Activated CD8-positive, alpha-beta memory T cell treated with anti-CD3 and anti-CD28 coated beads, Interleukin-2, amount 10 ng/mL, durations not matched to agents 7 days and 5 days (primary cell): ENCODE data around the gene ALPL. TPM values are rescaled to one million over a fixed set of nuclear protein-coding genes. Genes with fewer than 3 reads are reported as not detected.
"Not testable (repeated sequence)": the region's sequence is repeated elsewhere in the genome, so short reads cannot be mapped to it uniquely, and the experiment has no call there.

Source experiments
- ATAC-seq: fragments of 150-1000 bp; cut with Tn5 transposase; one replicate; pipeline ENCODE4 v1.10.0; 2021; ENCODE audit warnings: moderate library complexity
- CTCF ChIA-PET: fragments of 350-600 bp; sonication (Branson Sonifier 250); formaldehyde crosslinking; loops from one replicate; lab custom pipeline; 2021; ENCODE audit warnings: antibody characterized with exemption; lab: Charles Lee
- DNase-seq: peaks from one replicate; pipeline ENCODE4 v3.0.0-alpha.2; 2020
- H3K27ac Mint-ChIP-seq: one replicate; pipeline ENCODE4 v1.8.0; 2021; ENCODE audit warnings: mild to moderate bottlenecking, mixed read lengths
- H3K27me3 Mint-ChIP-seq: one replicate; pipeline ENCODE4 v1.8.0; 2021; ENCODE audit warnings: mixed read lengths
- H3K36me3 Mint-ChIP-seq: one replicate; pipeline ENCODE4 v1.8.0; 2021; ENCODE audit warnings: mild to moderate bottlenecking, mixed read lengths
- H3K4me1 Mint-ChIP-seq: one replicate; pipeline ENCODE4 v1.8.0; 2021; ENCODE audit warnings: mixed read lengths
- H3K4me3 Mint-ChIP-seq: one replicate; pipeline ENCODE4 v1.8.0; 2021; ENCODE audit warnings: mild to moderate bottlenecking, moderate library complexity, mixed read lengths
- H3K9me3 Mint-ChIP-seq: one replicate; pipeline ENCODE4 v1.8.0; 2022; ENCODE audit warnings: low read depth, mixed read lengths
- total RNA-seq, 2 experiments: library from RNA; stranded (reverse); gene quantifications; one replicate each; pipeline ENCODE4 v1.2.3, GENCODE V29; 2021

The ALPL gene
- total RNA-seq, 2 experiments from 2014 or later: not detected

DNA sequence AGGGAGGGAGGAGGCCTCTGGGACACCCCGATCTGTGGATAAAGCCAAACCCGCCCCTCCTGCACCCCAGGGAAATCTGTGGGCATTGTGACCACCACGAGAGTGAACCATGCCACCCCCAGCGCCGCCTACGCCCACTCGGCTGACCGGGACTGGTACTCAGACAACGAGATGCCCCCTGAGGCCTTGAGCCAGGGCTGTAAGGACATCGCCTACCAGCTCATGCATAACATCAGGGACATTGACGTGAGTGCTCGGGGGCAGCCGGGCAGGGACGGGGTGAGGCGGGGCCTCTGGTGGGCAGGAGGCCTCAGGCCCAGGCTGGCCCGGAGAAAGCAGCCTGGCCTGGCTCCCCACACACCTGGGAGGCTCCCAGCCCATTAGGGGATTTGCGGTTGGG is 54.7 kb downstream of the ALPL start:
- no peaks in the 10 kb centered on the region for H3K9me3 Mint-ChIP-seq
- H3K36me3 Mint-ChIP-seq: no peaks in the 10 kb centered on the region
- H3K27ac Mint-ChIP-seq: no peak overlapping the region
- DNase-seq (no peak), ATAC-seq (no peak)
- H3K27me3 Mint-ChIP-seq: peaks cover 2% of the 10 kb centered on the region
- H3K4me1 Mint-ChIP-seq: no peaks in the 10 kb centered on the region
- H3K4me3 Mint-ChIP-seq: no peak overlapping the region
- CTCF ChIA-PET: no interaction called here

DNA sequence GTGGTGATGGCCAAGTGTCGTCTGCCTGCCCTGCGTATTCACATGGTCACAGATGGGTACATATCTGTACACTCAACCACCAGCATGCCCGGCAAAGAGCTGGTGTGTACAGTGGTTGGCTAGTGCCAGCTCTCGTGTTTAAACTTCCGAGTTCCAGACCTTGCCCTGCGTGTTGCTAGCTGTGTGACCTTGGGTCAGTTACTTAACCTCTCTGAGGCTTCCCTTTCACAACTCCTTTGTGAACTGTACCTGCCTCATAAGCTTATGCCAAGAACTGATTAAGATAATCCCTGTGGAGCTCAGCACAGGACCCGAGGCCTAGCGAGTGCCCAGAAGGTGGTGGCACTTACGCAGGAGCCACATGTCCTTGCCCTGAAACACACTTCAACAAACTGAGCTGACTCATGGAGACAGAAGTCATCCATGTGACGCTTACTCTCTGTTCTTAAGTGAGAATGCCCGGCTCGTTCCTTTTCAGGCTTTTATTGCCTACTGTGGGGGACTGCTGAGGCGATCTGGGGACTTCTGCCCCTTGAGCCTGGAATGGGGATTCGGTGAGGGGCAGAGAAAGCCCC is 55.4 kb downstream of the ALPL start:
- Mint-ChIP-seq H3K27me3 (peaks cover 1% of the 10 kb centered on the region), H3K27ac (no peak overlapping the region), H3K4me3 (no peak overlapping the region), H3K36me3 (no peaks in the 10 kb centered on the region), H3K4me1 (no peaks in the 10 kb centered on the region), H3K9me3 (no peaks in the 10 kb centered on the region)
- CTCF ChIA-PET: no interaction called here
- ATAC-seq (no peak), DNase-seq (no peak)

DNA sequence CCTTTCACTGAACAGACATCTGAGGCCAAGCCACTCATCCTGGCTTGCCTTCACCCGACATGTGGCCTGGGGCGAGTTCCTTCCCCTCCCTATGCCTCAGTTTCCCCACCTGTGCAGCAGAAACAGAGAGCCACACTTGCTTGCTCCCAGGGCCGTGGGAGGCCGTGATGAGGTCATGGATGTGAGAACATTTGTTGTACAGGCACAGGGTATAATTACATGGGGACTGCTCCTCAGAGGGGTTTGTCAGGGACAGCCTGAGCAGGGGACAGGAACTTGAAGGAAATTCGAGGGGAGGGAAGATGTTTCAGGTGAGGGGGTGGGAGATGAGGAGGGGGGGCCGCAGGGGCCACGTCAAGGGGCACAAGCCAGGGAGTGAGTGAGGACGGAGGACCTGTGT is 56.1 kb downstream of the ALPL start:
- H3K27me3 Mint-ChIP-seq: no peaks in the 10 kb centered on the region
- H3K4me3 Mint-ChIP-seq: no peak overlapping the region
- H3K9me3 Mint-ChIP-seq: no peaks in the 10 kb centered on the region
- H3K4me1 Mint-ChIP-seq: no peaks in the 10 kb centered on the region
- H3K36me3 Mint-ChIP-seq: no peaks in the 10 kb centered on the region
- no peak for ATAC-seq
- CTCF ChIA-PET: no interaction called here
- no peak for DNase-seq
- no peak overlapping the region for H3K27ac Mint-ChIP-seq

DNA sequence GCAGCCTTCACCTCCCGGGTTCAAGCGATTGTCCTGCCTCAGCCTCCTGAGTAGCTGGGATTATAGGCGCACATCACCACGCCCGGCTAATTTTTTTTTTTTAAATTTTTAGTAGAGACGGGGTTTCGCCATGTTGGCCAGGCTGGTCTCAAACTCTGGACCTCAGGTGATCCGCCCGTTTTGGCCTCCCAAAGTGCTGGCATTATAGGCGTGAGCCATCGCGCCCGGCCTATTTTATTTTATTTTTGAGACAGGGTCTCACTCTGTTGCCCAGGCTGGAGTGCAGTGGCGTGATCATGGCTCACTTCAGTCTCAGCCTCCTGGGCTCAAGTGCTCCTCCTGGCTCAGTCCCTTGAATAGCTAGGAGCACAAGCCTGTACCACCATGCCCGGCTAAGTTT is 57.1 kb downstream of the ALPL start:
- not testable (repeated sequence) for H3K4me1 Mint-ChIP-seq, H3K36me3 Mint-ChIP-seq

GRCh38 chr1:21567241-21568005 is 58.2 kb downstream of the ALPL start:
- CTCF ChIA-PET: no interaction called here
- ATAC-seq (no peak), DNase-seq (no peak)
- no peak overlapping the region for H3K27ac Mint-ChIP-seq
- no peaks in the 10 kb centered on the region for H3K4me1 Mint-ChIP-seq
- H3K27me3 Mint-ChIP-seq: no peaks in the 10 kb centered on the region
- H3K4me3 Mint-ChIP-seq: no peak overlapping the region
- H3K9me3 Mint-ChIP-seq: no peaks in the 10 kb centered on the region
- H3K36me3 Mint-ChIP-seq: no peaks in the 10 kb centered on the region

More for the DNA sequence above, 57.1 kb downstream of the ALPL start:
- CTCF ChIA-PET, ATAC-seq, H3K9me3 Mint-ChIP-seq, DNase-seq, H3K4me3 Mint-ChIP-seq, H3K27ac Mint-ChIP-seq, H3K27me3 Mint-ChIP-seq: not testable (repeated sequence)

GRCh38 chr1:21568006-21568746 is 59.0 kb downstream of the ALPL start:
- H3K27me3 Mint-ChIP-seq: no peaks in the 10 kb centered on the region
- H3K36me3 Mint-ChIP-seq: no peaks in the 10 kb centered on the region
- CTCF ChIA-PET: interaction anchor here (0.9 kb wide), 1 partner anchor 335 kb away, joined by 3 read pairs; no protein-coding TSS in a partner anchor
- no peak overlapping the region for H3K4me3 Mint-ChIP-seq
- no peak for DNase-seq
- no peaks in the 10 kb centered on the region for H3K9me3 Mint-ChIP-seq
- no peak overlapping the region for H3K27ac Mint-ChIP-seq
- no peak for ATAC-seq
- no peaks in the 10 kb centered on the region for H3K4me1 Mint-ChIP-seq

DNA sequence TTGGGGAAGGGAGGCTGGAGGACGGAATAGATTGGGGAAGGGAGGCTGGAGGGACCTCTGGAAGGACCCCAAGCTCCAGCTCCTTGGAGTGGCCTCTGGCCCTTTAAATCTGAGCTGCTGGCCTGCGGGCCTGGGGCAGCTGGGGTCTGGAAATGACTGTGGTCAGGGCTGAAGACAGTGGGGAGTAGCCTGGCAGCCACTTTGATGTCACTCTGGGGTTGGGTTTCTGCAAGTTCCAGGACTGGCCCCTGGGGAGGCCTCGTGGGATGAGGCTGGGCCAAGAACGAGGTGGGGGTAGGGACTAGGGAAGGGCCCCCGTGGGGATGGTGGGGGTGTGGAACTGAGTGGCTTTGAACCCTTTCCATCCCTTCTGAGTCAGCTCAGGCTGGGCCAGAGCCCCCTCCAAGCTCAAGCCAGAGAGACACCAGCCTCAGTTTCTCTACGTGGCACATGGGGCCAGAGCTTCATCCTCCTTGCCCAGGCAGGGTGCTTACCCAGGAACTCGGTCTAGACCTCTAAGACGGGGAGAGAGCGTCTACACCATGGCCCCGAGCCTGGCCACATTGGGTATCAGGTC is 59.7 kb downstream of the ALPL start:
- no peaks in the 10 kb centered on the region for H3K9me3 Mint-ChIP-seq
- ATAC-seq (no peak), DNase-seq (no peak)
- H3K27me3 Mint-ChIP-seq: peaks cover 4% of the 10 kb centered on the region
- no peaks in the 10 kb centered on the region for H3K36me3 Mint-ChIP-seq
- H3K27ac Mint-ChIP-seq: no peak overlapping the region
- no peak overlapping the region for H3K4me3 Mint-ChIP-seq
- CTCF ChIA-PET: interaction anchor here (0.9 kb wide), 1 partner anchor 336 kb away, joined by 3 read pairs; no protein-coding TSS in a partner anchor
- H3K4me1 Mint-ChIP-seq: no peaks in the 10 kb centered on the region

- no peak for ATAC-seq
- Mint-ChIP-seq H3K9me3 (no peaks in the 10 kb centered on the region), H3K4me1 (no peaks in the 10 kb centered on the region), H3K27me3 (peaks cover 10% of the 10 kb centered on the region), H3K4me3 (no peak overlapping the region), H3K36me3 (no peaks in the 10 kb centered on the region), H3K27ac (no peak overlapping the region)
- DNase-seq: no peak
- CTCF ChIA-PET: no interaction called here
Measured at GRCh38 chr1:21569820-21570527, 60.8 kb downstream of the ALPL start.

- no peak overlapping the region for H3K4me3 Mint-ChIP-seq
- H3K27ac Mint-ChIP-seq: no peak overlapping the region
- CTCF ChIA-PET: no interaction called here
- no peak for DNase-seq
- H3K27me3 Mint-ChIP-seq: peaks cover 10% of the 10 kb centered on the region
- no peaks in the 10 kb centered on the region for H3K9me3 Mint-ChIP-seq
- no peaks in the 10 kb centered on the region for H3K4me1 Mint-ChIP-seq
- no peaks in the 10 kb centered on the region for H3K36me3 Mint-ChIP-seq
- no peak for ATAC-seq
Measured at GRCh38 chr1:21570528-21570875, 61.3 kb downstream of the ALPL start.

- CTCF ChIA-PET: no interaction called here
- ATAC-seq (no peak), DNase-seq (no peak)
- Mint-ChIP-seq H3K9me3 (no peaks in the 10 kb centered on the region), H3K4me1 (no peaks in the 10 kb centered on the region), H3K36me3 (no peaks in the 10 kb centered on the region), H3K27ac (no peak overlapping the region), H3K27me3 (peaks cover 10% of the 10 kb centered on the region), H3K4me3 (no peak overlapping the region)
Measured at GRCh38 chr1:21570885-21571284, 61.7 kb downstream of the ALPL start.

DNA sequence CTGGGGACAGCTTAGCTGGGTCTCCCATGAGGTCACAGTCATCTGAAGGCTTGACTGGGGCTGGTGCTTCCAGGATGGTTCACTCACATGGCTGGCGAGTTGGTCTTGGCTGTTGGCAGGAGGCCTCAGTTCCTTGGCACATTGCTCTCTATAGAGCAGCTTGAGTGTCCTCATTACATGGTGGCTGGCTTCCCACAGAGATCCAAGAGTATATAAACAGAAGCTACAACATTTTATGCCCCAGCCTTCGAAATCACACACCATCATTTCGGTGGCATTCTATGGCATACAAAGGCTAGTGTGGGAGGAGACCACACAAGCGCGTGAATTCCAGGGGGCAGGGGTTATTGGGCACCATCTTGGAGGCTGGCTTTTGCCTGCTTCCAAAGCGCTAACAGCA is 63.0 kb downstream of the ALPL start:
- DNase-seq: no peak
- no peaks in the 10 kb centered on the region for H3K4me1 Mint-ChIP-seq
- CTCF ChIA-PET: no interaction called here
- no peak for ATAC-seq
- peaks cover 10% of the 10 kb centered on the region for H3K27me3 Mint-ChIP-seq
- H3K27ac Mint-ChIP-seq: no peak overlapping the region
- H3K36me3 Mint-ChIP-seq: no peaks in the 10 kb centered on the region
- H3K9me3 Mint-ChIP-seq: no peaks in the 10 kb centered on the region
- H3K4me3 Mint-ChIP-seq: no peak overlapping the region

DNA sequence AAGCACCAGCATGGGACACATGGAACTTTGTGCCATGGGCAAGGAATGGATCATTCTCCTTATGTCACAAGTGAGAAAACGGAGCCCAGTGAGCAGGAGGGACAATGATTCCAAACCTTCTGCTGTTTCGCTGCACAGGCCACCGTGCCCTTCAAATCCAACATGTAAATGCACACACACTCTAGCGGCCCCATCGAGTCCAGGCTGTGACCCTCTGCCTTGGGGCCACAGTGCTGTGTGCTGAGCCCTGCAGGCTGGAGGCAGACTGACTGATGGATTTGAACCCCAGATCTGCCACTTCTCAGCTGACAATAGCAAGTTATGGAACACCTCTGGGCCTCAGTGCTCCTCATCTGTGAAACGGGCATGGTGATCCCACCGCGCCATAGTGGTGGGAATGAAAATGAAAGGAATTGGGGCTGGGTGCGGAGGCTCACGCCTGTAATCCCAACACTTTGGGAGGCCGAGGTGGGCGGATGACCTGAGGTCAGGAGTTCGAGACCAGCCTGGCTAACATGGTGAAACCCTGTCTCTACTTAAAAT is 63.6 kb downstream of the ALPL start:
- H3K4me1 Mint-ChIP-seq: no peaks in the 10 kb centered on the region
- CTCF ChIA-PET: no interaction called here

DNA sequence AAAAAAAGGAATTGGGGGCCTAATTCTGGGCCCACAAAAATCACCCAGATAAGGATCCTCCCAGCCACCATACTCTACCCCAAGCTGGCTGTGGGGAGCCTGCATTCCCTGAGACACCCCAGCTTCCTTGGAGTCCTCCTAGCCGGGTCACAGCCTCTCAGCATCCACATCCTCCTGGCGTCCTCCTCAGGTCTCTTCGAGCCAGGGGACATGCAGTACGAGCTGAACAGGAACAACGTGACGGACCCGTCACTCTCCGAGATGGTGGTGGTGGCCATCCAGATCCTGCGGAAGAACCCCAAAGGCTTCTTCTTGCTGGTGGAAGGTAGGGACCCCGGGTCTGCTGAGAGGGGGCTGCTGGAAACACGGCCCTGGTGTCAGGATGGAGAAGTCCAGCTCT is 64.3 kb downstream of the ALPL start:
- CTCF ChIA-PET: no interaction called here
- no peaks in the 10 kb centered on the region for H3K4me1 Mint-ChIP-seq
- peaks cover 10% of the 10 kb centered on the region for H3K27me3 Mint-ChIP-seq
- H3K4me3 Mint-ChIP-seq: no peak overlapping the region
- no peak for DNase-seq
- no peaks in the 10 kb centered on the region for H3K36me3 Mint-ChIP-seq
- no peak for ATAC-seq
- H3K9me3 Mint-ChIP-seq: no peaks in the 10 kb centered on the region
- no peak overlapping the region for H3K27ac Mint-ChIP-seq

More for the DNA sequence above, 63.6 kb downstream of the ALPL start:
- DNase-seq: no peak
- no peaks in the 10 kb centered on the region for H3K9me3 Mint-ChIP-seq
- no peak overlapping the region for H3K4me3 Mint-ChIP-seq
- no peak overlapping the region for H3K27ac Mint-ChIP-seq
- H3K27me3 Mint-ChIP-seq: peaks cover 10% of the 10 kb centered on the region
- no peaks in the 10 kb centered on the region for H3K36me3 Mint-ChIP-seq
- ATAC-seq: no peak
